NT2/D1 (cell line): ENCODE data around the gene MSRB3.
A peak's percentile ranks its signal among the peaks of the same experiment; 100 is the strongest.

Source experiments
- DNase-seq: peaks from one replicate; pipeline ENCODE4 v3.0.0-alpha.2; 2011; ENCODE audit warnings: low read depth, low spot score
- H3K27me3 ChIP-seq: 2 replicates; pipeline ENCODE4 v1.6.0; 2011; ENCODE audit warnings: mild to moderate bottlenecking; ENCODE audit not compliant: insufficient read length, insufficient read depth
- H3K36me3 ChIP-seq: 2 replicates; pipeline ENCODE4 v1.6.1; 2011; ENCODE audit warnings: mild to moderate bottlenecking, low read length, mixed read lengths; ENCODE audit not compliant: insufficient read depth, insufficient read length
- H3K4me1 ChIP-seq: 2 replicates; pipeline ENCODE4 v1.5.1; 2011; ENCODE audit not compliant: insufficient read depth, insufficient read length
- H3K4me3 ChIP-seq: 2 replicates; pipeline ENCODE4 v1.5.1; 2011; ENCODE audit warnings: low read depth; ENCODE audit not compliant: insufficient read length
- H3K9ac ChIP-seq: 2 replicates; pipeline ENCODE4 v1.6.0; 2011; ENCODE audit warnings: low read depth; ENCODE audit not compliant: insufficient read length
- H3K9me3 ChIP-seq: 2 replicates; pipeline ENCODE4 v1.5.1; 2011; ENCODE audit warnings: mild to moderate bottlenecking, low read length; ENCODE audit not compliant: insufficient read depth
- SUZ12 ChIP-seq: IDR thresholded peaks from 2 replicates; pipeline ENCODE4 v1.6.1; 2011; ENCODE audit not compliant: insufficient read length, insufficient read depth; ENCODE audit errors: extremely low read depth
- YY1 ChIP-seq: IDR thresholded peaks from 2 replicates; pipeline ENCODE4 v1.6.1; 2011; ENCODE audit not compliant: insufficient read length, insufficient read depth
- ZNF274 ChIP-seq: IDR thresholded peaks from 2 replicates; pipeline ENCODE4 v1.6.1; 2011; ENCODE audit warnings: mild to moderate bottlenecking, low read depth, low read length

MSRB3 gene

GRCh38 chr12:65460063-65460462, 181.6 kb downstream of the MSRB3 start:
- H3K9ac ChIP-seq, result no peak overlapping the region
- H3K4me1 ChIP-seq, result no peaks in the 10 kb centered on the region
- peak; percentile 22 for DNase-seq
- H3K9me3 ChIP-seq, result no peaks in the 10 kb centered on the region
- H3K4me3 ChIP-seq, result no peak overlapping the region
- no peaks in the 10 kb centered on the region for H3K27me3 ChIP-seq
- no peak for TF ChIP-seq ZNF274
- H3K36me3 ChIP-seq, result no peaks in the 10 kb centered on the region

DNA sequence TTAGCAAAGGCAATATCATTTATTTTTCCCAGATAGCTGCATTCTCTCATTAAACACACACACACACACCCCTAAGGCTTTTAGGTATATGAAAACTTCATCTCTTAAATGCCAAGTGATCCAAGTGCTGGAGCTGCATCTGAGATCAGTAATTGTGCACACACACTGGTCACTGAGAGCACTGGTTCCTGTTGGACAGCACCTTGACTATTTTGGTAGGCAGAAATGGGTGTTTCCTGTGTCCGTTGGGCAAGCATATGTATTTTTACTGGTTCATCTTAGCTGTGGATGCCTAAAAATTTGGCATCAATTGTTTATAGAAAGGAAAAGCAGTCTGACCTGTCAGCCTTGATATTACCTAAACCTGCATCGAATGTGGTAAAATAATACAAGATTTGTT, 182.5 kb downstream of the MSRB3 start:
- Histone ChIP-seq H3K27me3 (no peaks in the 10 kb centered on the region), H3K4me3 (no peak overlapping the region), H3K9ac (no peak overlapping the region), H3K36me3 (no peaks in the 10 kb centered on the region), H3K4me1 (no peaks in the 10 kb centered on the region), H3K9me3 (no peaks in the 10 kb centered on the region)
- no peak for DNase-seq
- no peak for TF ChIP-seq YY1
- no peak for TF ChIP-seq ZNF274
- no peak for TF ChIP-seq SUZ12

GRCh38 chr12:65462484-65462883, 184.0 kb downstream of the MSRB3 start:
- no peak overlapping the region for H3K4me3 ChIP-seq
- TF ChIP-seq SUZ12 (no peak), ZNF274 (no peak)
- no peak for DNase-seq
- no peaks in the 10 kb centered on the region for H3K27me3 ChIP-seq
- H3K36me3 ChIP-seq, result no peaks in the 10 kb centered on the region
- H3K9ac ChIP-seq, result no peak overlapping the region
- no peaks in the 10 kb centered on the region for H3K9me3 ChIP-seq
- no peaks in the 10 kb centered on the region for H3K4me1 ChIP-seq

- no peaks in the 10 kb centered on the region for H3K4me1 ChIP-seq
- no peaks in the 10 kb centered on the region for H3K9me3 ChIP-seq
- H3K36me3 ChIP-seq, result no peaks in the 10 kb centered on the region
- H3K4me3 ChIP-seq, result no peak overlapping the region
- H3K27me3 ChIP-seq, result no peaks in the 10 kb centered on the region
- DNase-seq, result no peak
- H3K9ac ChIP-seq, result no peak overlapping the region
- no peak for TF ChIP-seq SUZ12
- TF ChIP-seq ZNF274, result no peak
- TF ChIP-seq YY1, result no peak
Measured at GRCh38 chr12:65463082-65463481, 184.6 kb downstream of the MSRB3 start.

- Histone ChIP-seq H3K9me3 (no peaks in the 10 kb centered on the region), H3K9ac (no peak overlapping the region), H3K27me3 (no peaks in the 10 kb centered on the region), H3K4me3 (no peak overlapping the region), H3K36me3 (no peaks in the 10 kb centered on the region), H3K4me1 (no peaks in the 10 kb centered on the region)
- TF ChIP-seq ZNF274, result no peak
- TF ChIP-seq YY1, result no peak
- DNase-seq, result no peak
Measured at GRCh38 chr12:65463611-65464010, 185.1 kb downstream of the MSRB3 start.

DNA sequence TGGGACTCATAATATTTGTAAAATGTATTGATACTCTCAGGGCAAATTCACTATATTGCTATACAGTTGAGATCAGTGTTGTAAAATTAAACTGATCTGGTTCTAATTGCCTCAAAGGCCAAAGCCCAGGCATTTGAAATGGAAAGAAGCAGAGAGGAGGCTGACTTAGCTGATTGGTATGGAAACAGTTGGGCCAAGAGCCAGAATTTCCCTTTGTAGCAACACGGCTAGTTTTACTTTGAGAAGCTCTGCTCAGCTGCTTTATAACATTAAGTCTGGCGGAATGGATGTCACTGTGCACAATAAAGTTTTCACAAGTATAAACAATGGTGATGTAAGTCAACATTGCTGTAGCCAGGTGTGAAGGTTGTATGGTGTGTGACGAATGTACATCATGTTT, 186.4 kb downstream of the MSRB3 start:
- DNase-seq, result no peak
- no peaks in the 10 kb centered on the region for H3K4me1 ChIP-seq
- H3K9ac ChIP-seq, result no peak overlapping the region
- no peak overlapping the region for H3K4me3 ChIP-seq
- no peaks in the 10 kb centered on the region for H3K27me3 ChIP-seq
- H3K9me3 ChIP-seq, result no peaks in the 10 kb centered on the region
- no peaks in the 10 kb centered on the region for H3K36me3 ChIP-seq
- TF ChIP-seq YY1 (no peak), SUZ12 (no peak), ZNF274 (no peak)

- Histone ChIP-seq H3K4me1 (no peaks in the 10 kb centered on the region), H3K36me3 (no peaks in the 10 kb centered on the region), H3K9ac (no peak overlapping the region), H3K9me3 (no peaks in the 10 kb centered on the region), H3K4me3 (no peak overlapping the region), H3K27me3 (no peaks in the 10 kb centered on the region)
- TF ChIP-seq ZNF274 (no peak), SUZ12 (no peak), YY1 (no peak)
- DNase-seq, result no peak
Measured at GRCh38 chr12:65465766-65466547, 187.5 kb downstream of the MSRB3 start.

- DNase-seq, result no peak
- no peaks in the 10 kb centered on the region for H3K27me3 ChIP-seq
- H3K4me3 ChIP-seq, result no peak overlapping the region
- H3K9ac ChIP-seq, result no peak overlapping the region
- H3K4me1 ChIP-seq, result no peaks in the 10 kb centered on the region
- no peak for TF ChIP-seq SUZ12
- H3K36me3 ChIP-seq, result no peaks in the 10 kb centered on the region
- H3K9me3 ChIP-seq, result no peaks in the 10 kb centered on the region
Measured at GRCh38 chr12:65466911-65467310, 188.4 kb downstream of the MSRB3 start.
